Peyer's patch (tissue), 4 donors: ENCODE results near the gene RABGAP1.

Experiments used
- POLR2A ChIP-seq, 2 donors: fragments of 450-650 bp; IDR thresholded peaks; one replicate each; pipeline ENCODE4 v1.5.1; 2017; ENCODE audit warnings: antibody characterized with exemption in 2 of 2, mild to moderate bottlenecking in 2 of 2, moderate library complexity in 2 of 2
- TF ChIP-seq, protein P1 (sequence below), 6 experiments: fragments of 450-650 bp in 4 of 6; fragments of 200-600 bp in 2 of 6; sonication (generic) in 1 of 6; IDR thresholded peaks; one replicate each; pipeline ENCODE4 v1.5.1; 2017 to 2019; ENCODE audit warnings: antibody characterized with exemption in 6 of 6, mild to moderate bottlenecking in 3 of 6, moderate library complexity in 1 of 6

DNA sequence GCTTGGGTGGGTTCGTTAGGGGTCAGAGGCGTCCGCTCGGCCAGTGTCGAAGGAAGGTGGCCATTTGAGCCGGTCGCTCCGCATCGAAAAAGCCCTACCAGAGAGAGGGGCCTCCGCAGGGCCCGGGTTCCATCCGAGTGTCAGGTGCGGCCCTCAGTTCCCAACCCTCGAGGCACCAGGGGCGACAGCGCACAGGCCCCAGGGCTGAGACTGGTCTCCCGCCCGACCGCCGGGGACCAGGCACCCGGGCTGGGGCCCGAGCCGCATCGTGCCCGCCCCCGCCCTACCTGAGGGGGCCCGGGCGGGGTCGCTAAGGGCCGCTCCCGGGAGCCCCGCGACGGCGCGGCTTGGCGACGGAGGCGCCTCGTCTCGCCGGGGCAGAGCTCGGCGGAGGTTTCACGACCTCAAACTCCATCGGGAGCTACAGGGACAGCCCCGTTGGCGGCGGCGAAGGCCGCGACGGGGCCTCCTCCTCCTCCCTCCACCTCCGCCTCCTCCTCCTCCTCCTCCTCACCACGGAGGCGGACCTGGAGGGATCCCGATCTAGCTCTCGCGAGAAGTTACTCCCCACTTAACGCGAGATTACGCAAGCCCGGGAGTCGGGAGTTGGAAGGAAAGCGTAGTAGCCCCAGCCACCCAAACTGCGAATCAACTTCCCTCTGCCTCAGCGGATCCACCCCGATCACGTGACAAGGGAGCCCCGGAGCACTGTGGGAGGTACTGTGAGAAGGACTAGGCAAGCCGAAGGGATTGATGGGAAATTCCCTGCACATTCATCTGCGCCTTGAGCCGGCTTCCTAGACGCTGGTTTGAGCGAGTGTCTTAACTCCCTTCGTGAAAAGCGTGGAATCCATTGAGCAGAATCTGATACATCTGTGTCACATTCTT, 35.8 kb upstream of the RABGAP1 start, which contains the start of gene RC3H2:
- TF ChIP-seq, protein P1, sequence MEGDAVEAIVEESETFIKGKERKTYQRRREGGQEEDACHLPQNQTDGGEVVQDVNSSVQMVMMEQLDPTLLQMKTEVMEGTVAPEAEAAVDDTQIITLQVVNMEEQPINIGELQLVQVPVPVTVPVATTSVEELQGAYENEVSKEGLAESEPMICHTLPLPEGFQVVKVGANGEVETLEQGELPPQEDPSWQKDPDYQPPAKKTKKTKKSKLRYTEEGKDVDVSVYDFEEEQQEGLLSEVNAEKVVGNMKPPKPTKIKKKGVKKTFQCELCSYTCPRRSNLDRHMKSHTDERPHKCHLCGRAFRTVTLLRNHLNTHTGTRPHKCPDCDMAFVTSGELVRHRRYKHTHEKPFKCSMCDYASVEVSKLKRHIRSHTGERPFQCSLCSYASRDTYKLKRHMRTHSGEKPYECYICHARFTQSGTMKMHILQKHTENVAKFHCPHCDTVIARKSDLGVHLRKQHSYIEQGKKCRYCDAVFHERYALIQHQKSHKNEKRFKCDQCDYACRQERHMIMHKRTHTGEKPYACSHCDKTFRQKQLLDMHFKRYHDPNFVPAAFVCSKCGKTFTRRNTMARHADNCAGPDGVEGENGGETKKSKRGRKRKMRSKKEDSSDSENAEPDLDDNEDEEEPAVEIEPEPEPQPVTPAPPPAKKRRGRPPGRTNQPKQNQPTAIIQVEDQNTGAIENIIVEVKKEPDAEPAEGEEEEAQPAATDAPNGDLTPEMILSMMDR (IDR thresholded peaks at IDR 0.05) = no peak
- peak; percentile 91 to 94 for TF ChIP-seq POLR2A (IDR thresholded peaks at IDR 0.05)
